Left renal cortex interstitium (tissue), 4 donors: ENCODE results near the gene JADE3. TPM values are rescaled to one million over a fixed set of nuclear protein-coding genes. Genes with fewer than 3 reads are reported as not detected.
"Not testable (repeated sequence)": the region's sequence is repeated elsewhere in the genome, so short reads cannot be mapped to it uniquely, and the experiment has no call there.

Experiments used
- DNase-seq, 4 donors: peaks; one replicate each; pipeline ENCODE4 v3.0.0-alpha.2; 2013; ENCODE audit warnings: low read depth in 4 of 4, low spot score in 2 of 4, missing footprints in 1 of 4
- polyA plus RNA-seq, 4 donors: library from polyadenylated mRNA; unstranded; fragments of 120-200 nt; gene quantifications; one replicate each; pipeline ENCODE4 v1.2.1, GENCODE V29; 2013; ENCODE audit not compliant: insufficient read length in 4 of 4

Gene JADE3
- polyA plus RNA-seq, 4 donors: 22.0 to 26.2 (median 23.5) TPM

- no peak for DNase-seq
These were observed 17.4 kb downstream of the JADE3 start for GRCh38 chrX:46929439-46930261.

- DNase-seq: no peak
These were observed 23.1 kb downstream of the JADE3 start for GRCh38 chrX:46935295-46935694.

- DNase-seq: no peak
These were observed 26.4 kb downstream of the JADE3 start for GRCh38 chrX:46938589-46938988.

GRCh38 chrX:46941341-46941740 lies 29.1 kb downstream of the JADE3 start:
- DNase-seq: no peak

- no peak for DNase-seq
These were observed 40.9 kb downstream of the JADE3 start for GRCh38 chrX:46953137-46953527.

- DNase-seq: no peak
These were observed 41.4 kb downstream of the JADE3 start for GRCh38 chrX:46953597-46953996.

GRCh38 chrX:46954716-46955115 lies 42.5 kb downstream of the JADE3 start:
- no peak for DNase-seq

GRCh38 chrX:46956589-46956988 lies 44.4 kb downstream of the JADE3 start:
- not testable (repeated sequence) for DNase-seq

- no peak for DNase-seq
These were observed 45.1 kb downstream of the JADE3 start for GRCh38 chrX:46957297-46957696.

GRCh38 chrX:46959101-46959500 lies 46.9 kb downstream of the JADE3 start:
- no peak for DNase-seq

- DNase-seq: no peak
These were observed 47.9 kb downstream of the JADE3 start for GRCh38 chrX:46959985-46960700.

GRCh38 chrX:46961097-46961496 lies 48.9 kb downstream of the JADE3 start:
- no peak for DNase-seq

- DNase-seq: no peak
These were observed 49.5 kb downstream of the JADE3 start for GRCh38 chrX:46961574-46962283.

- no peak for DNase-seq
These were observed 53.0 kb downstream of the JADE3 start for GRCh38 chrX:46965125-46965758.

GRCh38 chrX:46967547-46967946 lies 55.3 kb downstream of the JADE3 start:
- DNase-seq: no peak

GRCh38 chrX:46977046-46977445 lies 64.8 kb downstream of the JADE3 start:
- DNase-seq: not testable (repeated sequence)

GRCh38 chrX:46978341-46979291 lies 66.4 kb downstream of the JADE3 start:
- no peak for DNase-seq

GRCh38 chrX:46984705-46985104 lies 72.5 kb downstream of the JADE3 start:
- no peak for DNase-seq

- no peak for DNase-seq
These were observed 77.3 kb downstream of the JADE3 start for GRCh38 chrX:46989548-46989947.

- DNase-seq: no peak
These were observed 79.4 kb downstream of the JADE3 start for GRCh38 chrX:46991664-46992063.
